CD14-positive monocyte (primary cell): ENCODE results near the gene MRPL36. TPM values are rescaled to one million over a fixed set of nuclear protein-coding genes. Genes with fewer than 3 reads are reported as not detected.

Experiments used
- DNase-seq, 3 donors: peaks; one replicate each; pipeline ENCODE4 v3.0.0-alpha.2; 2011 to 2022
- H2AFZ ChIP-seq: 2 replicates; pipeline ENCODE4 v1.6.0; 2012; ENCODE audit warnings: mild to moderate bottlenecking, low read depth, low read length, inconsistent platforms; ENCODE audit not compliant: insufficient read depth, poor library complexity, severe bottlenecking
- H3K27ac ChIP-seq, 2 donors: 1 replicate in 1 of 2; 2 replicates in 1 of 2; pipeline ENCODE4 v1.5.1; 2012 to 2013; ENCODE audit warnings: low read length in 2 of 2, control low read depth in 1 of 2, inconsistent platforms in 1 of 2, low read depth in 1 of 2, mild to moderate bottlenecking in 1 of 2
- H3K27me3 ChIP-seq, 2 donors: one replicate each; pipeline versions ENCODE4 v1.6.0 to v1.6.1; 2011 to 2013; ENCODE audit warnings: low read length in 2 of 2; ENCODE audit not compliant: control insufficient read depth in 2 of 2, insufficient read depth in 2 of 2
- H3K36me3 ChIP-seq, 2 donors: replicated peaks in 1 of 2; 1 replicate in 1 of 2; 2 replicates in 1 of 2; pipeline versions ENCODE4 v1.5.1 to v1.6.1; 2012 to 2013; ENCODE audit warnings: low read length in 2 of 2, control low read depth in 1 of 2, inconsistent platforms in 1 of 2, mild to moderate bottlenecking in 1 of 2; ENCODE audit not compliant: insufficient read depth in 2 of 2, control insufficient read depth in 1 of 2
- H3K4me1 ChIP-seq, 2 donors: 1 replicate in 1 of 2; 2 replicates in 1 of 2; pipeline versions ENCODE4 v1.5.1 to v1.6.1; 2012 to 2013; ENCODE audit warnings: low read length in 2 of 2, control low read depth in 1 of 2, inconsistent platforms in 1 of 2, mild to moderate bottlenecking in 1 of 2, moderate library complexity in 1 of 2; ENCODE audit not compliant: insufficient read depth in 2 of 2, control insufficient read depth in 1 of 2
- H3K4me2 ChIP-seq: replicated peaks from 2 replicates; pipeline ENCODE3; 2012; ENCODE audit warnings: low read length, moderate library complexity, mild to moderate bottlenecking; ENCODE audit not compliant: poor library complexity, severe bottlenecking; ENCODE audit errors: extremely low read depth
- H3K4me3 ChIP-seq, 3 experiments: fragments of 200-600 bp in 1 of 3; sonication (generic) in 1 of 3; replicated peaks in 1 of 3; 1 replicate in 2 of 3; 2 replicates in 1 of 3; pipeline ENCODE4 v1.5.1; 2011 to 2013; ENCODE audit warnings: low read length in 3 of 3, mild to moderate bottlenecking in 3 of 3, control low read depth in 2 of 3, low read depth in 2 of 3, inconsistent platforms in 1 of 3, moderate library complexity in 1 of 3
- H3K79me2 ChIP-seq: 2 replicates; pipeline ENCODE4 v1.6.0; 2012; ENCODE audit warnings: mild to moderate bottlenecking, control low read depth, inconsistent platforms, low read length, moderate library complexity; ENCODE audit not compliant: insufficient read depth
- H3K9ac ChIP-seq: 2 replicates; pipeline ENCODE4 v1.6.0; 2017; ENCODE audit warnings: low read length, mild to moderate bottlenecking; ENCODE audit not compliant: insufficient read depth, poor library complexity, severe bottlenecking
- H3K9me3 ChIP-seq, 2 donors: replicated peaks in 1 of 2; 1 replicate in 1 of 2; 2 replicates in 1 of 2; pipeline versions ENCODE4 v1.5.1 to v1.6.1; 2012 to 2013; ENCODE audit warnings: low read length in 2 of 2, control low read depth in 1 of 2; ENCODE audit not compliant: control insufficient read depth in 1 of 2, insufficient read depth in 1 of 2
- H4K20me1 ChIP-seq: 2 replicates; pipeline ENCODE4 v1.6.0; 2012; ENCODE audit warnings: mild to moderate bottlenecking, low read length, control low read depth, moderate library complexity; ENCODE audit not compliant: insufficient read depth
- H3K27ac Mint-ChIP-seq, 7 donors: one replicate each; pipeline ENCODE4 v1.8.0; 2020; ENCODE audit warnings: mild to moderate bottlenecking in 7 of 7, mixed read lengths in 7 of 7, moderate library complexity in 6 of 7, inconsistent platforms in 2 of 7
- H3K27me3 Mint-ChIP-seq, 3 donors: one replicate each; pipeline ENCODE4 v1.8.0; 2021 to 2022; ENCODE audit warnings: low read depth in 3 of 3, mild to moderate bottlenecking in 3 of 3, mixed read lengths in 3 of 3, moderate library complexity in 3 of 3, inconsistent platforms in 1 of 3
- H3K36me3 Mint-ChIP-seq, 2 donors: one replicate each; pipeline ENCODE4 v1.8.0; 2020; ENCODE audit warnings: mixed read lengths in 2 of 2, inconsistent platforms in 1 of 2, mild to moderate bottlenecking in 1 of 2
- H3K4me1 Mint-ChIP-seq: one replicate; pipeline ENCODE4 v1.8.0; 2020; ENCODE audit warnings: mild to moderate bottlenecking, mixed read lengths
- H3K4me3 Mint-ChIP-seq, 2 donors: one replicate each; pipeline ENCODE4 v1.8.0; 2020; ENCODE audit warnings: mild to moderate bottlenecking in 2 of 2, mixed read lengths in 2 of 2, moderate library complexity in 1 of 2
- H3K9me3 Mint-ChIP-seq, 7 donors: one replicate each; pipeline ENCODE4 v1.8.0; 2020 to 2022; ENCODE audit warnings: mixed read lengths in 7 of 7, mild to moderate bottlenecking in 6 of 7, moderate library complexity in 6 of 7, inconsistent platforms in 2 of 7
- WGBS: methylation state at CpG from one replicate; pipeline ENCODE4 v1.1.5; 2013; ENCODE audit warnings: missing lambda C conversion rate; ENCODE audit not compliant: insufficient coverage; 5-methylcytosine and 5-hydroxymethylcytosine counted together
- intact Hi-C, 2 donors: fragments of 100-400 bp; cut with micrococcal nuclease; formaldehyde crosslinking; loops; one replicate each; pipeline versions ENCODE4 v1.15.0 to v1.15.1; 2023
- polyA plus RNA-seq, 3 donors: library from polyadenylated mRNA; depleted of rRNA in 1 of 3; unstranded in 2 of 3; stranded (reverse) in 1 of 3; fragments of 300-500 nt in 2 of 3; fragments of >200 nt in 1 of 3; fragmentation: Illumina TruSeq in 2 of 3; gene quantifications; 1 replicate in 2 of 3; 2 replicates in 1 of 3; pipeline ENCODE4 v1.2.3, GENCODE V29; 2012 to 2021
- TF ChIP-seq, protein P1 (sequence below): fragments of 200-600 bp; IDR thresholded peaks from one replicate; pipeline ENCODE4 v1.8.0; 2022; ENCODE audit warnings: antibody characterized with exemption, mild to moderate bottlenecking

Gene MRPL36
- polyA plus RNA-seq, 3 donors: 17.9 to 81.7 (median 65.9) TPM

DNA sequence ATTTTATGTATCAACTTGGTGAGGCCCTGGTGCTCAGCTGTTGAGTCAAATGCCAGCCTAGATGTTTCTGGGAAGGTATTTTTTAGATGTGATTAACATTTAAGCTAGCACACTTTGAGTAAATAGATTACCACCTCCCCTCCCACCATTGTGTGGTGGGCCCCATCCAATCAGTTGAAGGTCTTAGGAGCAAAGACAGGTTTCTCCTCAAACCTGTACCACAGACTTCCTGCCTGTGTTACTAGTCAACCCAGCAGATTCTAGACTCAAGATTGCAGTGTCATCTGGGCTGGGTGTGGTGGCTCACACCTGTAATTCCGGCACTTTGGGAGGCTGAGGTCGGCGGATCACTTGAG, 33.8 kb downstream of the MRPL36 start:
- no peaks in the 10 kb centered on the region for H3K36me3 Mint-ChIP-seq
- H4K20me1 ChIP-seq: no peaks in the 10 kb centered on the region
- H3K27ac Mint-ChIP-seq: no peak overlapping the region
- H3K4me3 ChIP-seq: no peak overlapping the region
- H3K4me3 Mint-ChIP-seq: no peak overlapping the region
- no peak overlapping the region for H3K9ac ChIP-seq
- DNase-seq: no peak
- H3K27me3 ChIP-seq: no peaks in the 10 kb centered on the region
- H3K9me3 ChIP-seq: no peaks in the 10 kb centered on the region
- H3K4me1 ChIP-seq: no peaks in the 10 kb centered on the region
- H3K27ac ChIP-seq: no peak overlapping the region
- H3K4me2 ChIP-seq: no peak overlapping the region
- H2AFZ ChIP-seq: no peak overlapping the region
- 100% methylated on average over 2 of the region's 3 CpGs for WGBS
- intact Hi-C loops: loop anchor here in 1 of 2 donors (10.0 kb wide), 1 partner anchor 269 kb away; no protein-coding TSS in a partner anchor
- H3K9me3 Mint-ChIP-seq: peaks cover 0 to 3% (median 0%) of the 10 kb centered on the region in 7 donors
- peaks cover 5 to 20% (median 17%) of the 10 kb centered on the region in 3 donors for H3K27me3 Mint-ChIP-seq
- H3K79me2 ChIP-seq: no peaks in the 10 kb centered on the region
- TF ChIP-seq, protein P1, sequence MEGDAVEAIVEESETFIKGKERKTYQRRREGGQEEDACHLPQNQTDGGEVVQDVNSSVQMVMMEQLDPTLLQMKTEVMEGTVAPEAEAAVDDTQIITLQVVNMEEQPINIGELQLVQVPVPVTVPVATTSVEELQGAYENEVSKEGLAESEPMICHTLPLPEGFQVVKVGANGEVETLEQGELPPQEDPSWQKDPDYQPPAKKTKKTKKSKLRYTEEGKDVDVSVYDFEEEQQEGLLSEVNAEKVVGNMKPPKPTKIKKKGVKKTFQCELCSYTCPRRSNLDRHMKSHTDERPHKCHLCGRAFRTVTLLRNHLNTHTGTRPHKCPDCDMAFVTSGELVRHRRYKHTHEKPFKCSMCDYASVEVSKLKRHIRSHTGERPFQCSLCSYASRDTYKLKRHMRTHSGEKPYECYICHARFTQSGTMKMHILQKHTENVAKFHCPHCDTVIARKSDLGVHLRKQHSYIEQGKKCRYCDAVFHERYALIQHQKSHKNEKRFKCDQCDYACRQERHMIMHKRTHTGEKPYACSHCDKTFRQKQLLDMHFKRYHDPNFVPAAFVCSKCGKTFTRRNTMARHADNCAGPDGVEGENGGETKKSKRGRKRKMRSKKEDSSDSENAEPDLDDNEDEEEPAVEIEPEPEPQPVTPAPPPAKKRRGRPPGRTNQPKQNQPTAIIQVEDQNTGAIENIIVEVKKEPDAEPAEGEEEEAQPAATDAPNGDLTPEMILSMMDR: no peak
- no peaks in the 10 kb centered on the region for H3K4me1 Mint-ChIP-seq
- H3K36me3 ChIP-seq: no peaks in the 10 kb centered on the region

DNA sequence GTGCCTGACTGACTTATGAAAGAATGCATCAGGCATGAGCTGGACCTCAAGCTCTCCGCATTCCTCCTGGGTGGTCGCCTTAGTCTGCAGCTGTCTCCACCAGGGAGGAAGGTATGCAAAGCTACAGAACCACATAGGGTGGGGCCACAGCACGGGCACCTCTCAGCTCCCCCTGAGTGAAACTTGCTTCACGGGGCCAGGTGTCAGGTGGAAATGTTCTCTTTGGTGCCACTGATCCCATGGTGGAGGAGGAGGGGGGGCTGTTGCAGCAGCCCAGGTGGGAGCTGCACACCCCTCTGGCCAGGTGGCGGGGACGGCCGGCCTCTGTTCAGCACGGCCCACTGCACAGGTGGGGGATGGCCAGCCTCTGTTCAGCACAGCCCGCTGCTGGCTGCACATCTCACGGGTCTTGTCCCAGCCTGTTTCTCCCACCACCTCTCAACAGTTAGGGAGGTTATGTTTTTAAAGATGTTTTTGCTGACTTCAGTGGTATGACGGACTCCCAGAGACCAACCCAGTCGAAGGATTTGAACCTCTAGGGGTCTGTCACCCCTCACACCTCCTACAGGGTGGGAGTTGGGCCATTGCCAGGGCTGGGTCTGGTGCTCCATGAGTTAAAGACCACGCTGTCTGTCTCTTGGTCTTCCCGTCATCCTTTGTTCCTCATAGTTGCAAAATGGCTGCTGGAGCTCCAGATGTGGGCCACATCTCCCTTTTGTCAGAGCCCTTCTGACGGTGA, 34.3 kb downstream of the MRPL36 start:
- H2AFZ ChIP-seq: no peak overlapping the region
- 92% methylated on average over 6 of the region's 15 CpGs for WGBS
- DNase-seq: no peak
- intact Hi-C loops: loop anchor here in 1 of 2 donors (10.0 kb wide), 1 partner anchor 269 kb away; no protein-coding TSS in a partner anchor
- Mint-ChIP-seq H3K27me3 (peaks cover 5 to 20% (median 17%) of the 10 kb centered on the region in 3 donors), H3K27ac (no peak overlapping the region), H3K4me3 (no peak overlapping the region), H3K36me3 (no peaks in the 10 kb centered on the region), H3K9me3 (peaks cover 0 to 3% (median 0%) of the 10 kb centered on the region in 7 donors), H3K4me1 (no peaks in the 10 kb centered on the region)
- H3K36me3 ChIP-seq: no peaks in the 10 kb centered on the region
- H4K20me1 ChIP-seq: no peaks in the 10 kb centered on the region
- H3K9ac ChIP-seq: no peak overlapping the region
- no peak overlapping the region for H3K27ac ChIP-seq
- H3K27me3 ChIP-seq: no peaks in the 10 kb centered on the region
- H3K4me2 ChIP-seq: no peak overlapping the region
- TF ChIP-seq, protein P1: no peak
- H3K79me2 ChIP-seq: no peaks in the 10 kb centered on the region
- no peak overlapping the region for H3K4me3 ChIP-seq
- no peaks in the 10 kb centered on the region for H3K4me1 ChIP-seq
- no peaks in the 10 kb centered on the region for H3K9me3 ChIP-seq
